Epithelial cell of proximal tubule (primary cell): ENCODE measurements around the gene GZMH. TPM values are rescaled to one million over a fixed set of nuclear protein-coding genes. Genes with fewer than 3 reads are reported as not detected.
"Not testable (repeated sequence)": the region's sequence is repeated elsewhere in the genome, so short reads cannot be mapped to it uniquely, and the experiment has no call there.

ENCODE experiments used
- DNase-seq: peaks from one replicate; pipeline ENCODE4 v3.0.0-alpha.2; 2011; ENCODE audit warnings: low read depth
- H3K4me3 ChIP-seq: 2 replicates; pipeline ENCODE4 v1.5.1; 2011; ENCODE audit warnings: low read depth, mild to moderate bottlenecking, low read length
- total RNA-seq: library from RNA; depleted of rRNA; stranded (reverse); fragments of >200 nt; gene quantifications from 2 replicates; pipeline ENCODE4 v1.2.3, GENCODE V29; 2015
- TF ChIP-seq, protein P1 (sequence below): conservative IDR thresholded peaks from 2 replicates; pipeline ENCODE4 v1.5.1; 2012; ENCODE audit warnings: low read depth, mild to moderate bottlenecking, low read length

Gene GZMH
- total RNA-seq, 1 donor from 2014 or later, result not detected

DNA sequence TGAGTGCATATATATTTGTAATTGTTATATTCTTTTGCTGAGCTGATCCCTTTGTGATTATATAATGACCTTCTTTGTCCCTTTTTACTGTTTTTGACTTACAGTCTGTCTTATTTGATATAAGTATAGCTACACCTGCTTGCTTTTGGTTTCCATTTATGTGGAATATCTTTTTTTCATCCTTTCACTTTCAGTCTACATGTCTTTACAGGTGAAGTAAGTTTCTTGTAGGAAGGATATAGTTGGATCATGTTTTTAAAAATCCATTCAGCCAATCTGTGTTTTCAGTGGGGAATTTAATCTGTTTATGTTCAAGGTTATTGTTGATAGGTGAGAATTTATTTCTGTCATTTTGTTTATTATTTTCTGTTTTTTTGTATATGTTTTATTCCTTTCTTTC, 12.1 kb downstream of the GZMH start:
- TF ChIP-seq, protein P1, sequence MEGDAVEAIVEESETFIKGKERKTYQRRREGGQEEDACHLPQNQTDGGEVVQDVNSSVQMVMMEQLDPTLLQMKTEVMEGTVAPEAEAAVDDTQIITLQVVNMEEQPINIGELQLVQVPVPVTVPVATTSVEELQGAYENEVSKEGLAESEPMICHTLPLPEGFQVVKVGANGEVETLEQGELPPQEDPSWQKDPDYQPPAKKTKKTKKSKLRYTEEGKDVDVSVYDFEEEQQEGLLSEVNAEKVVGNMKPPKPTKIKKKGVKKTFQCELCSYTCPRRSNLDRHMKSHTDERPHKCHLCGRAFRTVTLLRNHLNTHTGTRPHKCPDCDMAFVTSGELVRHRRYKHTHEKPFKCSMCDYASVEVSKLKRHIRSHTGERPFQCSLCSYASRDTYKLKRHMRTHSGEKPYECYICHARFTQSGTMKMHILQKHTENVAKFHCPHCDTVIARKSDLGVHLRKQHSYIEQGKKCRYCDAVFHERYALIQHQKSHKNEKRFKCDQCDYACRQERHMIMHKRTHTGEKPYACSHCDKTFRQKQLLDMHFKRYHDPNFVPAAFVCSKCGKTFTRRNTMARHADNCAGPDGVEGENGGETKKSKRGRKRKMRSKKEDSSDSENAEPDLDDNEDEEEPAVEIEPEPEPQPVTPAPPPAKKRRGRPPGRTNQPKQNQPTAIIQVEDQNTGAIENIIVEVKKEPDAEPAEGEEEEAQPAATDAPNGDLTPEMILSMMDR, result no peak
- no peak for DNase-seq
- H3K4me3 ChIP-seq, result no peak overlapping the region

DNA sequence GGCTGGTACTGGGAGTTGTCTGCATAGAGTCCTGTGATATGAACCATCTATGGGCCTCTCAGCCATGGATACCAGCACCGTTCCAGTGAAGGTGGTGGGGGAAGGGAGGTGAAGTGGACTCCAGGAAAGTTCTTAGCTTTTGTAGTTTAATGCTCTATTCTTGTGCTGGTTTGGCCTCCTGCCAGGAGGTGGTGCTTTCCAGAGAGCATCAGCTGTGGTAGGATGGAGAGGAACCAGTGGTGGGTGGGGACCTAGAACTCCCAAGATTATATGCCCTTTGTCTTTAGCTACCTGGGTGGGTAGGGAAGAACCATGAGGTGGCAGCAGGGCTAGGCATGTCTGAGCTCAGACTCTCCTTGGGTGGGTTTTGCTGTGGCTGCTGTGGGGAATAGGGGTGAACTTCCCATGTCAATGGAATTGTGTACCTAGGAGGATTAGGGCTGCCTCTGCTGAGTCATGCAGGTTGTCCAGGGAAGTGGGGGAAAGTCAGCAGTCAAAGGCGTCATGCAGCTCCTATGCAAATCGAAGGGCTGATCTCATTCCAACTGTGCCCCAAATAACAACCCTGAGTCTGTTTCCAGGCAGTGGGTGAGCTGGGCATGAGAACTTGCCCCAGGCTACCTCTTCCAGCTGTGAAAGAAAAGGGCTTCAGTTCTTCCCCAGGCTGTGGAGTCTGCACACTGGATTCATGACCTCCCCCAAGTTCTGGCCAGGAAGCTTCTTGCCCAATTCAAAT, 14.2 kb downstream of the GZMH start:
- TF ChIP-seq, protein P1, result no peak
- DNase-seq, result no peak
- H3K4me3 ChIP-seq, result no peak overlapping the region

DNA sequence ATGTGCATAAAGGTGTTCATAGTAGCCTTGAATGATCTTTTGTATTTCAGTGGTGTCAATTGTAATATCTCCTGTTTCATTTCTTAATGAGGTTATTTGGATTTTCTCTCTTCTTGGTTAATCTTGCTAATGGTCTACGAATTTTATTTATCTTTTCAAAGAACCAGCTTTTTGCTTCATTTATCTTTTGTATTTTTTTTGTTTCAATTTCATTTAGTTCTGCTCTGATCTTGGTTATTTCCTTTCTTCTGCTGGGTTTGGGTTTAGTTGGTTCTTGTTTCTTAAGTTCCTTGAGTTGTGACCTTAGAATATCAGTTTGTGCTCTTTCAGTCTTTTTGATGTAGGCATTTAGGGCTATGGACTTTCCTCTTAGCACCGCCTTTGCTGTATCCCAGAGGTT, 18.5 kb downstream of the GZMH start:
- H3K4me3 ChIP-seq, DNase-seq: not testable (repeated sequence)

DNA sequence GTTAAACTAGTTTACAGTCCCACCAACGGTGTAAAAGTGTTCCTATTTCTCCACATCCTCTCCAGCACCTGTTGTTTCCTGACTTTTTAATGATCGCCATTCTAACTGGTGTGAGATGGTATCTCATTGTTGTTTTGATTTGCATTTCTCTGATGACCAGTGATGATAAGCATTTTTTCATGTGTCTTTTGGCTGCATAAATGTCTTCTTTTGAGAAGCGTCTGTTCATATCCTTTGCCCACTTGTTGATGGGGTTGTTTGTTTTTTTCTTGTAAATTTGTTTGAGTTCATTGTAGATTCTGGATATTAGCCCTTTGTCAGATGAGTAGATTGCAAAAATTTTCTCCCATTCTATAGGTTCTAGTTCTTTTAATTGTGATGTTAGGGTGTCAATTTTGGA, 25.1 kb downstream of the GZMH start:
- DNase-seq, H3K4me3 ChIP-seq: not testable (repeated sequence)

DNA sequence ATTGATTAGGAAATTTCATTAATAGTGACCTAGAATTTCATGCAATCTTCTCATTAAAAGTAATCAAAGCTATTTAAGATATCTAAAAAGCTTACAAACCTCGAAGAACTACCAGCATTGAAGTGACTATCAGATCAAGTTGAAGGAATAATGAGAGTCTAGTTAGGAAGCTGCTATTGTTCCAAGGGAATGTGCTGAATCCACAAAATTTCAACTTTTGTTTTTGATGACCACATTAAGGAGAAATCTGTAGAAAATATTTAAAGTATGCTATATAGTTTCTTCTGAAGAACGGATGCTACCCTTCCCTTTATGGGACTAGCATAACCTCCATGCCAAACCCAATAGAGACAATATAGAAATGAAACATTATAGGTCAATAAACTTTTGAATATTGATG, 30.9 kb downstream of the GZMH start:
- TF ChIP-seq, protein P1, result no peak
- H3K4me3 ChIP-seq, result no peak overlapping the region
- no peak for DNase-seq

DNA sequence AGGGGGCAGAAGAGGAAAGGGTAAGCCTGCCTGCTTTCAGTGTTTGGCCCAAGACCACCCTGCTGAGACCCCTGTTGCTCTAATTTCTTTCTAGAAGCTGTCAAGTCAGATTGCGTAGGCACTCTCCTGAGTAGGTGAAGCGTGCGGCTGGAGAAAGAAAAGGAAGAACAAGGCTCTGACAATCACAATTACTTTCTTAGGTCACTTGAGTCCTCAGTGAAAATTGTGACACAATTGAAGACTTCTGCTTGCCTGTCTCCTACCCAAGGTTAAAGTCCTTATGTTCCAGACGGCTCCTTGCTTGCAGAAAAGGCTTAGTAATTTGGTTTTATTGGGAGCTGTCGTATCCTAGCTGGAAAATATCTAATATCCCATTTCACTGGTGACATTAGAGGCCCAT, 32.7 kb downstream of the GZMH start:
- no peak for DNase-seq
- TF ChIP-seq, protein P1, result no peak
- H3K4me3 ChIP-seq, result no peak overlapping the region

DNA sequence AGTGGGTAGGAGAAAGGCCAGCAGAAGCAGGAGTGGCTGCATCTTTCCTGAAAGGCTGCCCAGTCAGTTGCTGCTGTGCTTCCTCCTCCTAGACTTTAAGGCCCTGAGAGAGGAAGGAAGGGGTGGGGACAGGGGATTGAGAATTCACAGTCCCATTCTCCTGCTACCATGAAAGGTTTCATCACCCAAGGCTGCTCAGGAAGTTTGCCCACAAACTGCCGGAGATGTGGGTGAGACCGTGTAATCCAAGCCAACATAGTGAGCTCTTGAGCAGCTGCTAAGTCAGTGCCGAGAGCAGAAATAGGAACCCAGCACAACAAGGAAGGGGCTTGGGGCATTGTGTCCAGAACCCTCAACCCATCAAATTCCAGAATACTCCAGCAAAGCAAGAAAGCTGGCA, 33.3 kb downstream of the GZMH start, which contains the start of gene CTSG:
Gene CTSG, minus strand, starts transcription at position 69 of the 400 bp plus-strand sequence. Its CDS starts 27 bp downstream, at position 42.
- DNase-seq, result no peak
- no peak within 1 kb of the TSS for H3K4me3 ChIP-seq
- TF ChIP-seq, protein P1, result no peak

DNA sequence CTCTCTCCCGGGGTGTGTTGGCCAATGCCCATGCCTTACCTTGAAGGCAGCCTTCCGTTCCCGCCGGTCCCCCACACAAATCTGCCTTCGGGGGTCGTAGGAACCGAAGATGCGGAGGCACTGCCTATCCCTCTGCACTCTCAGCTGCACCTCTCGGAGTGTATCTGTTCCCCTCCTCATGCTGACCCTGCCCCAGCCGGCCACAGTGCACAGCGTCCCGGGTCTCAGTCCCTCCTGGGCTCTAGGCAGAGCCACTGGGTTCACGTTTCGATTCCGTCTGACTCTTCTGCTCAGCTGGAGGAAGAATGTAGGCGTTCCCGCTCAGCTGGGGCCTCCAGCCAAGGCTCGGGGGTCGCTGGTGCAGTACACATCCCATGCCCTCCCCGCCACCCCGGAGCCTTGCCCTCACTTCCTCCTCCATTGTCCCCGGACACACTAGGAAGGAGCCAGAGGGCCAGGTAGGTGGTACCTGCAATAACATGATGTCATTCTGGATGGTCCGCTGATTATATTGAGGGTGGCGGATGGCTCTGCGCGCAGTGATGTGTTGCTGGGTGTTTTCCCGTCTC, 35.2 kb downstream of the GZMH start:
- DNase-seq, result no peak
- no peak overlapping the region for H3K4me3 ChIP-seq
- TF ChIP-seq, protein P1, result no peak
